ENCODE data around the gene LHPP.

DNA sequence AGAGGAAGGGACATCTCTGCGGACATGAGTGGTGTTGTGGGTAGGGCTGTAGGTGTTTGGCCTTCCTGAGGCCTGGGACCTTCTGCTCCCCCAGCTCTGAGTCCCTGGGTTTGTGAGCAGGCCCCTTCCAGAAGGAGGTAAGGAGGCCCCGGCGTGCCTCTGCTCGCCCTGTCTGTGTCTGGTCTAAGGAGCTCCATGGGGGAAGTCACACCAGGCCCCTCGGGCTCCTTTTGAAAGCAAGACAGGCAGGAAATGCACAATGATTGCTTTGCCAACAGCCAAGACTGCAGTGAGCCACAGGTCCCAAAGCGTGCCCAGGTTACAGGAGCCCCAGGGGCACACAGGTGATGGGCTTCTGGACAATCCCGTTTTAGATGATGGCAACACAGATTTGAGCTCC lies 193.1 kb downstream of the LHPP start:
- TF ChIP-seq, protein P1, sequence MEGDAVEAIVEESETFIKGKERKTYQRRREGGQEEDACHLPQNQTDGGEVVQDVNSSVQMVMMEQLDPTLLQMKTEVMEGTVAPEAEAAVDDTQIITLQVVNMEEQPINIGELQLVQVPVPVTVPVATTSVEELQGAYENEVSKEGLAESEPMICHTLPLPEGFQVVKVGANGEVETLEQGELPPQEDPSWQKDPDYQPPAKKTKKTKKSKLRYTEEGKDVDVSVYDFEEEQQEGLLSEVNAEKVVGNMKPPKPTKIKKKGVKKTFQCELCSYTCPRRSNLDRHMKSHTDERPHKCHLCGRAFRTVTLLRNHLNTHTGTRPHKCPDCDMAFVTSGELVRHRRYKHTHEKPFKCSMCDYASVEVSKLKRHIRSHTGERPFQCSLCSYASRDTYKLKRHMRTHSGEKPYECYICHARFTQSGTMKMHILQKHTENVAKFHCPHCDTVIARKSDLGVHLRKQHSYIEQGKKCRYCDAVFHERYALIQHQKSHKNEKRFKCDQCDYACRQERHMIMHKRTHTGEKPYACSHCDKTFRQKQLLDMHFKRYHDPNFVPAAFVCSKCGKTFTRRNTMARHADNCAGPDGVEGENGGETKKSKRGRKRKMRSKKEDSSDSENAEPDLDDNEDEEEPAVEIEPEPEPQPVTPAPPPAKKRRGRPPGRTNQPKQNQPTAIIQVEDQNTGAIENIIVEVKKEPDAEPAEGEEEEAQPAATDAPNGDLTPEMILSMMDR (IDR thresholded peaks at IDR 0.05), result no peak
- no peak for TF ChIP-seq EZH2 (IDR thresholded peaks at IDR 0.05)
- TF ChIP-seq EZH2phosphoT487 (IDR thresholded peaks at IDR 0.05), result no peak

Measured in neural progenitor cell (in vitro differentiated cells).